Measurements from ENCODE around the gene MYCBPAP.

Gene MYCBPAP

GRCh38 chr17:50519141-50519834, 11.0 kb downstream of the MYCBPAP start:
- no peak for DNase-seq (ENCODE audit: low read depth)

- no peak for DNase-seq (ENCODE audit: low read depth)
Measured at GRCh38 chr17:50520483-50520882, 12.2 kb downstream of the MYCBPAP start.

GRCh38 chr17:50521514-50521913, 13.3 kb downstream of the MYCBPAP start:
- DNase-seq (ENCODE audit: low read depth) = no peak

GRCh38 chr17:50522766-50523165, 14.5 kb downstream of the MYCBPAP start:
- DNase-seq (ENCODE audit: low read depth) = no peak

GRCh38 chr17:50523208-50523607, 15.0 kb downstream of the MYCBPAP start:
- no peak for DNase-seq (ENCODE audit: low read depth)

GRCh38 chr17:50524838-50525237, 16.6 kb downstream of the MYCBPAP start:
- DNase-seq (ENCODE audit: low read depth) = no peak

GRCh38 chr17:50527155-50527762, 19.0 kb downstream of the MYCBPAP start:
- DNase-seq (ENCODE audit: low read depth) = no peak

- no peak for DNase-seq (ENCODE audit: low read depth)
Measured at GRCh38 chr17:50527949-50528474, 19.8 kb downstream of the MYCBPAP start.

GRCh38 chr17:50529849-50530248, 21.6 kb downstream of the MYCBPAP start:
- no peak for DNase-seq (ENCODE audit: low read depth)

GRCh38 chr17:50531428-50532025, 23.3 kb downstream of the MYCBPAP start:
- no peak for DNase-seq (ENCODE audit: low read depth)

- DNase-seq (ENCODE audit: low read depth) = no peak
Measured at GRCh38 chr17:50532452-50533024, 24.3 kb downstream of the MYCBPAP start, which contains the start of gene EPN3. Gene EPN3, plus strand, starts transcription at chr17:50532735. Its CDS starts 3,822 bp downstream, at chr17:50536557.

GRCh38 chr17:50533185-50533584, 24.9 kb downstream of the MYCBPAP start:
- DNase-seq (ENCODE audit: low read depth) = no peak

GRCh38 chr17:50533720-50534148, 25.5 kb downstream of the MYCBPAP start:
- no peak for DNase-seq (ENCODE audit: low read depth)

- DNase-seq (ENCODE audit: low read depth) = no peak
Measured at GRCh38 chr17:50534222-50534978, 26.2 kb downstream of the MYCBPAP start.

GRCh38 chr17:50534979-50535326, 26.7 kb downstream of the MYCBPAP start:
- no peak for DNase-seq (ENCODE audit: low read depth)

GRCh38 chr17:50535407-50535806, 27.2 kb downstream of the MYCBPAP start:
- no peak for DNase-seq (ENCODE audit: low read depth)

GRCh38 chr17:50536683-50537646, 28.7 kb downstream of the MYCBPAP start:
- no peak for DNase-seq (ENCODE audit: low read depth)

GRCh38 chr17:50537721-50538548, 29.7 kb downstream of the MYCBPAP start:
- no peak for DNase-seq (ENCODE audit: low read depth)

GRCh38 chr17:50538549-50539410, 30.5 kb downstream of the MYCBPAP start:
- no peak for DNase-seq (ENCODE audit: low read depth)

All from activated gamma-delta T cell treated with anti-CD3 and anti-CD28 coated beads, Interleukin-2, amount 50 U/mL, for 16 hours (primary cell).